SK-N-SH (cell line): Measurements from ENCODE around the gene IRS4. TPM values are rescaled to one million over a fixed set of nuclear protein-coding genes. Genes with fewer than 3 reads are reported as not detected.

ENCODE experiments used
- CTCF ChIA-PET: fragments of 300-600, 350-600 bp; formaldehyde crosslinking; extraction: SDS; loops from one replicate; lab custom pipeline; 2021; lab: Yijun Ruan, JAX
- POLR2A ChIA-PET: fragments of 350-600 bp; sonication (Branson Sonifier 250); formaldehyde crosslinking; extraction: SDS; loops from one replicate; lab custom pipeline; 2020; ENCODE audit warnings: antibody characterized with exemption, inconsistent platforms; lab: Yijun Ruan, JAX
- DNase-seq: peaks from one replicate; pipeline ENCODE4 v3.0.0; 2012
- H2AFZ ChIP-seq: fragments of 200-600 bp; sonication (generic); 2 replicates; pipeline ENCODE4 v1.8.1; 2016; ENCODE audit warnings: antibody characterized with exemption, mild to moderate bottlenecking, low read depth
- H3F3A ChIP-seq: fragments of 200-600 bp; sonication (generic); replicated peaks from 2 replicates; pipeline ENCODE3; 2016; ENCODE audit warnings: antibody characterized with exemption, mild to moderate bottlenecking; ENCODE audit not compliant: insufficient read depth
- H3K27ac ChIP-seq, 2 experiments: fragments of 200-500 bp in 1 of 2; fragments of 200-600 bp in 1 of 2; sonication (Bioruptor generic) in 1 of 2; sonication (generic), shearing (Covaris generic) in 1 of 2; 2 replicates each; pipeline versions ENCODE4 v1.5.1 to v1.6.1; 2014 to 2016; ENCODE audit warnings: low read depth in 2 of 2, inconsistent platforms in 1 of 2, low read length in 1 of 2, mild to moderate bottlenecking in 1 of 2, mixed read lengths in 1 of 2
- H3K27me3 ChIP-seq: fragments of 200-600 bp; sonication (generic), shearing (Covaris generic); 2 replicates; pipeline ENCODE4 v1.6.1; 2016; ENCODE audit warnings: mixed run types; ENCODE audit not compliant: insufficient read depth
- H3K36me3 ChIP-seq, 2 experiments: fragments of 200-500 bp in 1 of 2; fragments of 200-600 bp in 1 of 2; sonication (Bioruptor generic) in 1 of 2; sonication (generic) in 1 of 2; replicated peaks in 1 of 2; 2 replicates each; pipeline versions ENCODE3 to v1.5.1; 2014 to 2016; ENCODE audit warnings: low read length in 1 of 2, mild to moderate bottlenecking in 1 of 2; ENCODE audit not compliant: insufficient read depth in 2 of 2, control insufficient read depth in 1 of 2
- H3K4me1 ChIP-seq, 2 experiments: fragments of 200-500 bp in 1 of 2; fragments of 200-600 bp in 1 of 2; sonication (Bioruptor generic) in 1 of 2; sonication (generic), shearing (Covaris generic) in 1 of 2; 2 replicates each; pipeline versions ENCODE4 v1.5.1 to v1.6.1; 2014 to 2016; ENCODE audit warnings: low read depth in 1 of 2, low read length in 1 of 2, mixed run types in 1 of 2; ENCODE audit not compliant: insufficient read depth in 2 of 2, control insufficient read depth in 1 of 2
- H3K4me2 ChIP-seq: fragments of 200-600 bp; sonication (generic), shearing (Covaris generic); 2 replicates; pipeline ENCODE4 v1.6.1; 2017; ENCODE audit warnings: mixed run types
- H3K4me3 ChIP-seq, 2 experiments: fragments of 200-500 bp in 1 of 2; fragments of 200-600 bp in 1 of 2; sonication (Bioruptor generic) in 1 of 2; sonication (generic), shearing (Covaris generic) in 1 of 2; 2 replicates each; pipeline versions ENCODE4 v1.5.1 to v1.8.1; 2014 to 2016; ENCODE audit warnings: low read depth in 2 of 2, inconsistent platforms in 1 of 2, low read length in 1 of 2, mild to moderate bottlenecking in 1 of 2, mixed read lengths in 1 of 2, moderate library complexity in 1 of 2
- H3K79me2 ChIP-seq: fragments of 200-600 bp; sonication (generic); 2 replicates; pipeline ENCODE4 v1.8.1; 2017; ENCODE audit warnings: mild to moderate bottlenecking; ENCODE audit not compliant: insufficient read depth
- H3K9ac ChIP-seq: fragments of 200-600 bp; sonication (generic); 2 replicates; pipeline ENCODE4 v1.6.1; 2017; ENCODE audit warnings: mixed run types
- H3K9me2 ChIP-seq: fragments of 200-600 bp; sonication (generic); 2 replicates; pipeline ENCODE4 v1.6.1; 2017; ENCODE audit warnings: mixed run types
- H3K9me3 ChIP-seq: fragments of 200-600 bp; sonication (generic); 2 replicates; pipeline ENCODE4 v1.6.1; 2017; ENCODE audit warnings: mixed run types, mild to moderate bottlenecking, moderate library complexity
- H4K20me1 ChIP-seq: fragments of 200-600 bp; sonication (generic); 2 replicates; pipeline ENCODE4 v1.6.1; 2017; ENCODE audit warnings: mild to moderate bottlenecking, mixed run types; ENCODE audit not compliant: insufficient read depth
- MEF2A ChIP-seq: IDR thresholded peaks from 2 replicates; pipeline ENCODE4 v1.4.0; 2012; ENCODE audit warnings: low read depth, borderline replicate concordance
- NRF1 ChIP-seq: IDR thresholded peaks from 2 replicates; pipeline ENCODE4 v1.6.1; 2012; ENCODE audit warnings: low read depth, mild to moderate bottlenecking, low read length
- POLR2AphosphoS5 ChIP-seq: IDR thresholded peaks from 2 replicates; pipeline ENCODE4 v1.6.1; 2012; ENCODE audit warnings: low read depth, low read length
- RAD21 ChIP-seq: IDR thresholded peaks from 2 replicates; pipeline ENCODE4 v1.6.1; 2012; ENCODE audit warnings: mild to moderate bottlenecking, low read length
- SMC3 ChIP-seq: IDR thresholded peaks from 2 replicates; pipeline ENCODE4 v1.6.1; 2012; ENCODE audit warnings: low read depth, low read length, improper control_type of control experiment
- TAF1 ChIP-seq: IDR thresholded peaks from 2 replicates; pipeline ENCODE4 v1.6.1; 2012; ENCODE audit warnings: low read depth, mild to moderate bottlenecking, low read length, moderate library complexity, borderline replicate concordance
- WGBS: methylation state at CpG from one replicate; pipeline ENCODE4 v1.1.6; 2017; ENCODE audit warnings: low lambda C conversion rate; 5-methylcytosine and 5-hydroxymethylcytosine counted together
- polyA plus RNA-seq, 3 experiments: library from polyadenylated mRNA; depleted of rRNA; stranded (reverse); fragments of >200 nt; gene quantifications; 2 replicates each; pipeline ENCODE4 v1.2.3, GENCODE V29; 2012
- TF ChIP-seq, protein P1 (sequence below): IDR thresholded peaks from 2 replicates; pipeline ENCODE4; 2012
- TF ChIP-seq, protein P2 (sequence below): IDR thresholded peaks from 2 replicates; pipeline ENCODE4 v1.6.1; 2012; ENCODE audit warnings: mild to moderate bottlenecking, low read depth, low read length, moderate library complexity
- TF ChIP-seq, protein P3 (sequence below): fragments of 150-350 bp; IDR thresholded peaks from 2 replicates; pipeline ENCODE4 v1.6.1; 2016; ENCODE audit warnings: mild to moderate bottlenecking, low read depth, low read length

Gene IRS4
- polyA plus RNA-seq, 1 of the 3 experiments (the other 2 are of a cell fraction) = not detected

DNA sequence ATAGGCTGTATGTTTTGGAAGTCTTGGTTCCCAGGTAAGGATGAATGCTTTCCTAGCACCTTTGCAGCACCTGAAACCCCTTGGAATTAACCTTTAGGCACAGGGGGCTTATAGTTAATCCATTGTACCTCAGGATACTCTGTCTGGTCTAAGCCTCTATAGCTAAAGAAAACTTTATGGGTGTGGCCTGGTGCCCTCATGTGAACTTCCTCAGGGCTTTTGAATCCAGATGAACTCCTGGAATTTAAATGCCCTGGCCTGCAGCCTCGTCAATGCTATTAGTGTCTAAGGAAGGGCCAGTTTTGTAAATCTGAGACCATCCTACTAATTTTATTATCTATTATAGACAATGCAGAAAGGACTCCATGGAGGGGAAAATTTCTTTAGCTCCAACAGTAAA lies 33.8 kb downstream of the IRS4 start:
- Histone ChIP-seq H3K79me2 (no peaks in the 10 kb centered on the region), H4K20me1 (no peaks in the 10 kb centered on the region), H2AFZ (no peak overlapping the region)
- ChIA-PET CTCF (no interaction called here), POLR2A (no interaction called here)
- DNase-seq = no peak
- TF ChIP-seq TAF1 (no peak), SMC3 (no peak), NRF1 (no peak), POLR2AphosphoS5 (no peak)
- TF ChIP-seq, all 33 proteins: peak for 0
- Histone ChIP-seq H3F3A (no peaks in the 10 kb centered on the region), H3K4me3 (no peak overlapping the region), H3K4me1 (no peaks in the 10 kb centered on the region), H3K9ac (no peak overlapping the region), H3K27me3 (0 out of 2 replicates have a peak, but pooled peaks cover 5% of the 10 kb centered on the region), H3K36me3 (no peaks in the 10 kb centered on the region), H3K9me2 (no peaks in the 10 kb centered on the region), H3K9me3 (no peaks in the 10 kb centered on the region), H3K27ac (no peak overlapping the region), H3K4me2 (no peak overlapping the region)
- 0% methylated on average over 1 of the region's 1 CpG for WGBS

DNA sequence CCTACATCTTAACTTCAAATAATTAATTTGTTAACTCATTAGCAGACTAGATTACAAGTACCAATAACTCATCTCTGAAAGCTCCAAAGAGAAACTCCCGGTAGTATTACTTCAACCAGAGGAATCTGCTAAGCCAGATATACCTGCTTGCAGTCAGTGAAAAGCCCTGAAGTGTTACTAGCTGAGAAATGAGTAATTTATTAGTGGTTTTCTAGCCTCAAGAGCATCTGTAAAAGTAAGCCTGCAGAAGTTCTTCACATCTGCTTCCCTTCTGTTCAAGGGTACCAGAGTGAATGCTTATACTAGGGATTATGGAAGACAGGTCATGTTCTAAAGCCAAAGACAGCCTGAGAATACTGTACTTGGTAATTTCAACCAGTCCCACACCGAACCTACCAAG lies 34.7 kb downstream of the IRS4 start:
- Histone ChIP-seq H3K9ac (no peak overlapping the region), H3K27ac (no peak overlapping the region), H3K9me2 (no peaks in the 10 kb centered on the region), H3K9me3 (no peaks in the 10 kb centered on the region), H3K4me3 (no peak overlapping the region), H3K4me2 (no peak overlapping the region), H2AFZ (no peak overlapping the region), H3K36me3 (no peaks in the 10 kb centered on the region), H4K20me1 (no peaks in the 10 kb centered on the region), H3K4me1 (no peaks in the 10 kb centered on the region), H3K79me2 (no peaks in the 10 kb centered on the region), H3K27me3 (0 out of 2 replicates have a peak, but pooled peaks cover 5% of the 10 kb centered on the region), H3F3A (no peaks in the 10 kb centered on the region)
- CTCF ChIA-PET = no interaction called here
- TF ChIP-seq, protein P1, sequence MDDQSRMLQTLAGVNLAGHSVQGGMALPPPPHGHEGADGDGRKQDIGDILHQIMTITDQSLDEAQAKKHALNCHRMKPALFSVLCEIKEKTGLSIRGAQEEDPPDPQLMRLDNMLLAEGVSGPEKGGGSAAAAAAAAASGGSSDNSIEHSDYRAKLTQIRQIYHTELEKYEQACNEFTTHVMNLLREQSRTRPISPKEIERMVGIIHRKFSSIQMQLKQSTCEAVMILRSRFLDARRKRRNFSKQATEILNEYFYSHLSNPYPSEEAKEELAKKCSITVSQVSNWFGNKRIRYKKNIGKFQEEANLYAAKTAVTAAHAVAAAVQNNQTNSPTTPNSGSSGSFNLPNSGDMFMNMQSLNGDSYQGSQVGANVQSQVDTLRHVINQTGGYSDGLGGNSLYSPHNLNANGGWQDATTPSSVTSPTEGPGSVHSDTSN = no peak
- TF ChIP-seq MEF2A = no peak
- no peak for TF ChIP-seq RAD21
- TF ChIP-seq, protein P2, sequence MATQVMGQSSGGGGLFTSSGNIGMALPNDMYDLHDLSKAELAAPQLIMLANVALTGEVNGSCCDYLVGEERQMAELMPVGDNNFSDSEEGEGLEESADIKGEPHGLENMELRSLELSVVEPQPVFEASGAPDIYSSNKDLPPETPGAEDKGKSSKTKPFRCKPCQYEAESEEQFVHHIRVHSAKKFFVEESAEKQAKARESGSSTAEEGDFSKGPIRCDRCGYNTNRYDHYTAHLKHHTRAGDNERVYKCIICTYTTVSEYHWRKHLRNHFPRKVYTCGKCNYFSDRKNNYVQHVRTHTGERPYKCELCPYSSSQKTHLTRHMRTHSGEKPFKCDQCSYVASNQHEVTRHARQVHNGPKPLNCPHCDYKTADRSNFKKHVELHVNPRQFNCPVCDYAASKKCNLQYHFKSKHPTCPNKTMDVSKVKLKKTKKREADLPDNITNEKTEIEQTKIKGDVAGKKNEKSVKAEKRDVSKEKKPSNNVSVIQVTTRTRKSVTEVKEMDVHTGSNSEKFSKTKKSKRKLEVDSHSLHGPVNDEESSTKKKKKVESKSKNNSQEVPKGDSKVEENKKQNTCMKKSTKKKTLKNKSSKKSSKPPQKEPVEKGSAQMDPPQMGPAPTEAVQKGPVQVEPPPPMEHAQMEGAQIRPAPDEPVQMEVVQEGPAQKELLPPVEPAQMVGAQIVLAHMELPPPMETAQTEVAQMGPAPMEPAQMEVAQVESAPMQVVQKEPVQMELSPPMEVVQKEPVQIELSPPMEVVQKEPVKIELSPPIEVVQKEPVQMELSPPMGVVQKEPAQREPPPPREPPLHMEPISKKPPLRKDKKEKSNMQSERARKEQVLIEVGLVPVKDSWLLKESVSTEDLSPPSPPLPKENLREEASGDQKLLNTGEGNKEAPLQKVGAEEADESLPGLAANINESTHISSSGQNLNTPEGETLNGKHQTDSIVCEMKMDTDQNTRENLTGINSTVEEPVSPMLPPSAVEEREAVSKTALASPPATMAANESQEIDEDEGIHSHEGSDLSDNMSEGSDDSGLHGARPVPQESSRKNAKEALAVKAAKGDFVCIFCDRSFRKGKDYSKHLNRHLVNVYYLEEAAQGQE = no peak
- TF ChIP-seq, protein P3, sequence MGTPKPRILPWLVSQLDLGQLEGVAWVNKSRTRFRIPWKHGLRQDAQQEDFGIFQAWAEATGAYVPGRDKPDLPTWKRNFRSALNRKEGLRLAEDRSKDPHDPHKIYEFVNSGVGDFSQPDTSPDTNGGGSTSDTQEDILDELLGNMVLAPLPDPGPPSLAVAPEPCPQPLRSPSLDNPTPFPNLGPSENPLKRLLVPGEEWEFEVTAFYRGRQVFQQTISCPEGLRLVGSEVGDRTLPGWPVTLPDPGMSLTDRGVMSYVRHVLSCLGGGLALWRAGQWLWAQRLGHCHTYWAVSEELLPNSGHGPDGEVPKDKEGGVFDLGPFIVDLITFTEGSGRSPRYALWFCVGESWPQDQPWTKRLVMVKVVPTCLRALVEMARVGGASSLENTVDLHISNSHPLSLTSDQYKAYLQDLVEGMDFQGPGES = no peak
- POLR2A ChIA-PET = no interaction called here
- 4% methylated on average over 2 of the region's 2 CpGs for WGBS
- DNase-seq = no peak
